ENCODE data around the gene CPN1.
"Not testable (repeated sequence)": the region's sequence is repeated elsewhere in the genome, so short reads cannot be mapped to it uniquely, and the experiment has no call there.

CPN1 gene

GRCh38 chr10:100081075-100082001 is at the start of gene CPN1:
CPN1 (minus strand) TSS chr10:100081869; CDS start chr10:100081625, 244 bp downstream.
- DNase-seq (ENCODE audit: low read depth in 2 of 3, low spot score in 2 of 3): no peak

- no peak for DNase-seq (ENCODE audit: low read depth in 2 of 3, low spot score in 2 of 3)
Measured at GRCh38 chr10:100130831-100131230, 49.2 kb upstream of the CPN1 start.

- DNase-seq (ENCODE audit: low read depth in 2 of 3, low spot score in 2 of 3): no peak
Measured at GRCh38 chr10:100129424-100129823, 47.8 kb upstream of the CPN1 start.

- DNase-seq (ENCODE audit: low read depth in 2 of 3, low spot score in 2 of 3): no peak
Measured at GRCh38 chr10:100128951-100129350, 47.3 kb upstream of the CPN1 start.

- not testable (repeated sequence) for DNase-seq (ENCODE audit: low read depth in 2 of 3, low spot score in 2 of 3)
Measured at GRCh38 chr10:100125335-100125734, 43.7 kb upstream of the CPN1 start.

GRCh38 chr10:100124097-100124496 is 42.4 kb upstream of the CPN1 start:
- DNase-seq (ENCODE audit: low read depth in 2 of 3, low spot score in 2 of 3): no peak

- DNase-seq (ENCODE audit: low read depth in 2 of 3, low spot score in 2 of 3): no peak
Measured at GRCh38 chr10:100122780-100123179, 41.1 kb upstream of the CPN1 start.

GRCh38 chr10:100120550-100120949 is 38.9 kb upstream of the CPN1 start:
- no peak for DNase-seq (ENCODE audit: low read depth in 2 of 3, low spot score in 2 of 3)

- DNase-seq (ENCODE audit: low read depth in 2 of 3, low spot score in 2 of 3): no peak
Measured at GRCh38 chr10:100119726-100120125, 38.1 kb upstream of the CPN1 start.

- no peak for DNase-seq (ENCODE audit: low read depth in 2 of 3, low spot score in 2 of 3)
Measured at GRCh38 chr10:100114976-100115770, 33.5 kb upstream of the CPN1 start.

GRCh38 chr10:100114460-100114859 is 32.8 kb upstream of the CPN1 start:
- no peak for DNase-seq (ENCODE audit: low read depth in 2 of 3, low spot score in 2 of 3)

- DNase-seq (ENCODE audit: low read depth in 2 of 3, low spot score in 2 of 3): no peak
Measured at GRCh38 chr10:100109670-100110069, 28.0 kb upstream of the CPN1 start.

GRCh38 chr10:100106865-100107264 is 25.2 kb upstream of the CPN1 start:
- DNase-seq (ENCODE audit: low read depth in 2 of 3, low spot score in 2 of 3): no peak

- DNase-seq (ENCODE audit: low read depth in 2 of 3, low spot score in 2 of 3): no peak
Measured at GRCh38 chr10:100104300-100104699, 22.6 kb upstream of the CPN1 start.

- DNase-seq (ENCODE audit: low read depth in 2 of 3, low spot score in 2 of 3): no peak
Measured at GRCh38 chr10:100103581-100103980, 21.9 kb upstream of the CPN1 start.

GRCh38 chr10:100101192-100102076 is 19.8 kb upstream of the CPN1 start:
- no peak for DNase-seq (ENCODE audit: low read depth in 2 of 3, low spot score in 2 of 3)

- DNase-seq (ENCODE audit: low read depth in 2 of 3, low spot score in 2 of 3): no peak
Measured at GRCh38 chr10:100100651-100101184, 19.0 kb upstream of the CPN1 start.

GRCh38 chr10:100089241-100089640 is 7.6 kb upstream of the CPN1 start:
- no peak for DNase-seq (ENCODE audit: low read depth in 2 of 3, low spot score in 2 of 3)

GRCh38 chr10:100086708-100087107 is 5.0 kb upstream of the CPN1 start:
- not testable (repeated sequence) for DNase-seq (ENCODE audit: low read depth in 2 of 3, low spot score in 2 of 3)

GRCh38 chr10:100085596-100085995 is 3.9 kb upstream of the CPN1 start:
- no peak for DNase-seq (ENCODE audit: low read depth in 2 of 3, low spot score in 2 of 3)

GRCh38 chr10:100083623-100084022 is 2.0 kb upstream of the CPN1 start:
- no peak for DNase-seq (ENCODE audit: low read depth in 2 of 3, low spot score in 2 of 3)
